Kidney (tissue), 14 donors: ENCODE results near the gene LITAFD. TPM values are rescaled to one million over a fixed set of nuclear protein-coding genes. Genes with fewer than 3 reads are reported as not detected.

ENCODE experiments used
- DNase-seq, 5 donors: peaks; one replicate each; pipeline ENCODE4 v3.0.0-alpha.2; 2013 to 2020
- FAIRE-seq: peaks from 2 replicates; lab custom pipeline; 2012; peaks lifted over from hg19 to GRCh38; lab: Jason Lieb, UNC
- H3K27ac ChIP-seq, 2 donors: one replicate each; pipeline ENCODE4 v1.7.0; 2013; ENCODE audit warnings: low read depth in 2 of 2, low read length in 2 of 2, inconsistent platforms in 1 of 2
- H3K27me3 ChIP-seq: one replicate; pipeline ENCODE4 v1.7.1; 2013; ENCODE audit warnings: low read length, inconsistent platforms; ENCODE audit not compliant: control insufficient read depth, insufficient read depth
- H3K36me3 ChIP-seq, 3 donors: one replicate each; pipeline versions ENCODE4 v1.7.0 to v1.7.1; 2013; ENCODE audit warnings: low read length in 3 of 3, control low read depth in 1 of 3, inconsistent platforms in 1 of 3; ENCODE audit not compliant: insufficient read depth in 3 of 3, control insufficient read depth in 2 of 3
- H3K4me1 ChIP-seq, 3 donors: one replicate each; pipeline versions ENCODE4 v1.7.0 to v1.7.1; 2013; ENCODE audit warnings: low read length in 3 of 3, inconsistent platforms in 1 of 3, low read depth in 1 of 3; ENCODE audit not compliant: control insufficient read depth in 2 of 3, insufficient read depth in 2 of 3
- H3K4me3 ChIP-seq, 3 donors: one replicate each; pipeline versions ENCODE4 v1.7.0 to v1.8.1; 2013; ENCODE audit warnings: low read length in 3 of 3, control low read depth in 1 of 3, inconsistent platforms in 1 of 3
- H3K9ac ChIP-seq, 3 donors: one replicate each; pipeline versions ENCODE4 v1.7.0 to v1.7.1; 2013; ENCODE audit warnings: low read length in 3 of 3, control low read depth in 1 of 3, inconsistent platforms in 1 of 3
- H3K9me3 ChIP-seq, 3 donors: one replicate each; pipeline versions ENCODE4 v1.7.0 to v1.7.1; 2013; ENCODE audit warnings: low read length in 3 of 3, control low read depth in 1 of 3, inconsistent platforms in 1 of 3; ENCODE audit not compliant: control insufficient read depth in 2 of 3, insufficient read depth in 1 of 3
- CTCF ChIP-seq: IDR thresholded peaks from 3 replicates; pipeline ENCODE4 v1.5.1; 2012; ENCODE audit warnings: mild to moderate bottlenecking, moderate library complexity, borderline replicate concordance; ENCODE audit not compliant: insufficient read depth; ENCODE audit errors: extremely low read depth
- intact Hi-C: fragments of 100-400 bp; cut with DNase I; formaldehyde crosslinking; loops from one replicate; pipeline ENCODE4 v1.11.1; 2022
- polyA plus RNA-seq: library from polyadenylated mRNA; stranded (reverse); fragments of 350-450 nt; fragmentation: Illumina TruSeq; extraction: RNeasy Lipid Tissue Mini Kit (QIAGEN cat#74804); gene quantifications from one replicate; pipeline ENCODE4 v1.2.3, GENCODE V29; 2014; ENCODE audit warnings: low read depth, low replicate concordance; ENCODE audit not compliant: insufficient read depth
- total RNA-seq: library from RNA; stranded (reverse); fragmentation: NEBNext Ultra II Directional; extraction: Animal tissue kit (Norgen Biotek cat#: 25700); gene quantifications from one replicate; pipeline ENCODE4 v1.2.1, GENCODE V29; 2021
- donor health status: control.
- donor health status: control.
- donor health status: control.
- donor health status: control.
- donor health status: control.
- donor health status: DM: yes; HTN: yes; CAD: no.
- donor health status: Normal renal cell carcinoma (clear cell type).

Gene LITAFD
- total and polyA plus RNA-seq, 2 donors from 2014 or later: not detected

- DNase-seq (peak in 2 of 5 donors; percentile 64 to 71), FAIRE-seq (no peak)
- Histone ChIP-seq H3K36me3 (peaks cover 4 to 17% (median 10%) of the 10 kb centered on the region in 3 donors), H3K27ac (no peak overlapping the region), H3K27me3 (no peaks in the 10 kb centered on the region), H3K4me3 (no peak overlapping the region), H3K9me3 (no peaks in the 10 kb centered on the region), H3K9ac (no peak overlapping the region), H3K4me1 (peaks cover 0 to 8% (median 5%) of the 10 kb centered on the region in 3 donors)
- TF ChIP-seq CTCF: no peak
- intact Hi-C loops: no loop called here
Observed at GRCh38 chr16:8847623-8848022, 34.5 kb upstream of the LITAFD start.

- FAIRE-seq (no peak), DNase-seq (peak in 2 of 5 donors; percentile 35 to 75)
- Histone ChIP-seq H3K36me3 (peaks cover 4 to 17% (median 13%) of the 10 kb centered on the region in 3 donors), H3K27ac (no peak overlapping the region), H3K9me3 (no peaks in the 10 kb centered on the region), H3K9ac (no peak overlapping the region), H3K4me1 (peaks cover 0 to 9% (median 5%) of the 10 kb centered on the region in 3 donors), H3K27me3 (no peaks in the 10 kb centered on the region), H3K4me3 (no peak overlapping the region)
- intact Hi-C loops: no loop called here
- TF ChIP-seq CTCF: no peak
Observed at GRCh38 chr16:8848231-8848938, 33.8 kb upstream of the LITAFD start.

- H3K27ac ChIP-seq: no peak overlapping the region
- FAIRE-seq (no peak), DNase-seq (peak in 2 of 5 donors; percentile 24 to 61)
- H3K36me3 ChIP-seq: peaks cover 4 to 17% (median 13%) of the 10 kb centered on the region in 3 donors
- intact Hi-C loops: no loop called here
- no peaks in the 10 kb centered on the region for H3K27me3 ChIP-seq
- no peak overlapping the region for H3K9ac ChIP-seq
- no peak for TF ChIP-seq CTCF
- H3K4me3 ChIP-seq: no peak overlapping the region
- H3K9me3 ChIP-seq: no peaks in the 10 kb centered on the region
- H3K4me1 ChIP-seq: peaks cover 0 to 9% (median 5%) of the 10 kb centered on the region in 3 donors
Observed at GRCh38 chr16:8848939-8849391, 33.2 kb upstream of the LITAFD start.
